HL-60 (cell line): Measurements from ENCODE around the gene SHISAL2A.

Experiments used
- CTCF ChIP-seq: IDR thresholded peaks from one replicate; pipeline ENCODE4 v1.5.1; 2011; ENCODE audit warnings: low read length, control low read depth, inconsistent platforms; ENCODE audit not compliant: insufficient read depth
- GABPA ChIP-seq: IDR thresholded peaks from 2 replicates; pipeline ENCODE4 v1.6.1; 2012; ENCODE audit warnings: low read depth
- POLR2AphosphoS5 ChIP-seq: IDR thresholded peaks from 2 replicates; pipeline ENCODE4 v1.6.1; 2012; ENCODE audit warnings: low read depth
- REST ChIP-seq: IDR thresholded peaks from 2 replicates; pipeline ENCODE4 v1.6.1; 2012; ENCODE audit warnings: low read depth; ENCODE audit not compliant: insufficient replicate concordance

- no peak for TF ChIP-seq CTCF
- TF ChIP-seq POLR2AphosphoS5: no peak
- TF ChIP-seq REST: no peak
- no peak for TF ChIP-seq GABPA
Measured at GRCh38 chr1:52681136-52681535, 48.2 kb downstream of the SHISAL2A start.
